ENCODE measurements around the gene ARHGEF7.

The ARHGEF7 gene

DNA sequence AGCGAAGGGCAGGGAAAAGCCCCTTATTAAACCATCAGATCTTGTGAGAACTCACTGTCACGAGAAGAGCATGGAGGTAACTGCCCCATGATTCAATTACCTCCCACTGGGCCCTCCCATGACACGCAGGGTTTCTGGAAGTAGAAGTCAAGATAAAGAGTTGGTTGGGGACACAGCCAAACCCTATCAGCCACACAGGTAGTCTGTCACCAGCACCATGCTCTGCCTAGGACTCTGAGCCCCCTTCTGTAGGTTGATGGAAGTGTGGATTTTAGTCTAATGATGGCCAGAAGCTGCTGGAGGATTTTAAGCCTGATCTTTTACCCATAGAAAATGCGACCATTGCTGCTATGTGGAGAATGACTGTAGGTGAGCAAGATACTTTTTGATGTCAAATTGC is 60.8 kb downstream of the ARHGEF7 start:
- H3K4me1 ChIP-seq (ENCODE audit: insufficient read depth, low read length) = peaks cover 22% of the 10 kb centered on the region
- H3K9ac ChIP-seq (ENCODE audit: low read length) = no peak overlapping the region
- no peak overlapping the region for H3K4me3 ChIP-seq (ENCODE audit: low read depth in 1 of 2, low read length in 2 of 2)
- no peak overlapping the region for H3K27ac ChIP-seq (ENCODE audit: low read depth, low read length)
- no peaks in the 10 kb centered on the region for H3K27me3 ChIP-seq (ENCODE audit: control insufficient read depth in 1 of 2, insufficient read depth in 2 of 2, low read length in 2 of 2)
- peaks cover 6% of the 10 kb centered on the region for H3K36me3 ChIP-seq (ENCODE audit: insufficient read depth, low read length)
- no peaks in the 10 kb centered on the region for H3K9me3 ChIP-seq (ENCODE audit: low read length)

DNA sequence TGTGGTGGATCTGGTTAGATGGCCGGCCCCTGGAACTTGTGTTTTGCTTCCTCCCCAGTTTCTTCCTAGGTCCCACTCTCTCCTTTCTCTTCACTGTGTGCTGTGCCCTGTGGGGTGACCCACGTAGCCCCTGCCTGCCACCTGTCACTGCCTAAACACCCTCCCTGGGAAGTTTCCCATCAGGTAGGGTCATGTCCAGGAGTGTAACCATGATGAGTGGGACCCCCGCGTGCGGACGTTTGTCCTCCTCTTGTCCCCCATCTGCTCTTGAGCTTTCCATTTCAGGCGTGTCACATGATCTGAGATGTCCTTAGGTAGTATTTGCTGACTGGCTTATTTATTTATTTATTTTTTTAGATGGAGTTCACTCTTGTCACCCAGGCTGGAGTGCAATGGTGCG is 61.3 kb downstream of the ARHGEF7 start:
- H3K27ac ChIP-seq (ENCODE audit: low read depth, low read length) = no peak overlapping the region
- no peaks in the 10 kb centered on the region for H3K9me3 ChIP-seq (ENCODE audit: low read length)
- H3K36me3 ChIP-seq (ENCODE audit: insufficient read depth, low read length) = peaks cover 6% of the 10 kb centered on the region
- no peaks in the 10 kb centered on the region for H3K27me3 ChIP-seq (ENCODE audit: control insufficient read depth in 1 of 2, insufficient read depth in 2 of 2, low read length in 2 of 2)
- H3K9ac ChIP-seq (ENCODE audit: low read length) = no peak overlapping the region
- no peak overlapping the region for H3K4me3 ChIP-seq (ENCODE audit: low read depth in 1 of 2, low read length in 2 of 2)
- peaks cover 19% of the 10 kb centered on the region for H3K4me1 ChIP-seq (ENCODE audit: insufficient read depth, low read length)

DNA sequence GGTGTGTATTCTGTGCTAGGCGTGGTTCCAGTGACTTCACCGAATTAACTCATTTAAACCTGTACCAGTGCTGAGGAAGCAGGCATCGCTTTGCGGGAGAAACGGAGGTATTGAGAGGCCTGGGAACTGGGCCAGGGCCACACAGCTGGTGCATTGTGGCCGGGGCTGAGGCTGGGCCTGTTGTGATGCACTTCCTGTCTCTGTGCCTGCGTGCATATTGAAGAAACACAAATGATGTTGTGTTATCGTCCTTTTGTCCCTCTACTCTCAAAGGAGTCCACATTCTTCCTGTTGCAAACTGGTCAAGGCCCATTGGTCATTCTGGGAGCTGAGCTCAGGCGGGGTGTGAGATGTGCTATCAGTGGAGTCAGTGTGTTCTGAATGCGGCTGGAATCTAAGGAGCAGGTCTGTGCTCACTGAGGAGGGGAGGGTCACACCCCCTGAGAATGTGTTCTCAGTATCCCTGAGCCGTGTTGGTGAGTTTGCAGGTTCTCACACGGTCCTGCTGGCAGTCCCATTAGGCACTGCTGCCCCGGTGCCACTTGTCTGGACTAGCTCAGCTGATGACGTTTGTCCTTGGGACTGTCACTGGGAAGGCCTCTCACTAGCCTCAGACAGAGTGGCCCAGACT is 62.1 kb downstream of the ARHGEF7 start:
- Histone ChIP-seq H3K36me3 (ENCODE audit: insufficient read depth, low read length) (peaks cover 6% of the 10 kb centered on the region), H3K4me1 (ENCODE audit: insufficient read depth, low read length) (peaks cover 15% of the 10 kb centered on the region), H3K9ac (ENCODE audit: low read length) (no peak overlapping the region), H3K9me3 (ENCODE audit: low read length) (no peaks in the 10 kb centered on the region), H3K27ac (ENCODE audit: low read depth, low read length) (no peak overlapping the region), H3K4me3 (ENCODE audit: low read depth in 1 of 2, low read length in 2 of 2) (no peak overlapping the region), H3K27me3 (ENCODE audit: control insufficient read depth in 1 of 2, insufficient read depth in 2 of 2, low read length in 2 of 2) (no peaks in the 10 kb centered on the region)

DNA sequence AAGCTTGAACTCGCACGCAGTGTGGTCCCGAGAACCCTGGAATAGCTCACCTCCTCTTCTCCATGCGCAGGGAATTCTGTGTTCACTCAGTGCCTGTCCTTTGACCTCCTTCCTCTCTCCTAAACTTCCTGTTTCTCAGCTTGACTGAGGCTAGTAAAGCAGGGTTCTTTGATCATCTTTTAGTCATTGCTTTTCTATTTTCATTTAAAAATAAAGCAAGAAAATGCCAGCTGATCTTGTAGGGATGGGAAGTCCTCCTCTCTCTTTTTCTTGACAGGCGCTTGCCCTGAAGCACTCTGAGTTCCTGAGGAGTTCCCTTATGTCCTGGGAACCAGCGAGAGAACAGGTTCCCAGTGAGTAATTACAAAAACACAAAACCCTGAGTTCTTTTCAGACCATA is 62.8 kb downstream of the ARHGEF7 start:
- Histone ChIP-seq H3K4me1 (ENCODE audit: insufficient read depth, low read length) (peaks cover 12% of the 10 kb centered on the region), H3K9ac (ENCODE audit: low read length) (no peak overlapping the region), H3K27me3 (ENCODE audit: control insufficient read depth in 1 of 2, insufficient read depth in 2 of 2, low read length in 2 of 2) (no peaks in the 10 kb centered on the region), H3K9me3 (ENCODE audit: low read length) (no peaks in the 10 kb centered on the region), H3K36me3 (ENCODE audit: insufficient read depth, low read length) (peaks cover 6% of the 10 kb centered on the region), H3K27ac (ENCODE audit: low read depth, low read length) (no peak overlapping the region), H3K4me3 (ENCODE audit: low read depth in 1 of 2, low read length in 2 of 2) (no peak overlapping the region)

DNA sequence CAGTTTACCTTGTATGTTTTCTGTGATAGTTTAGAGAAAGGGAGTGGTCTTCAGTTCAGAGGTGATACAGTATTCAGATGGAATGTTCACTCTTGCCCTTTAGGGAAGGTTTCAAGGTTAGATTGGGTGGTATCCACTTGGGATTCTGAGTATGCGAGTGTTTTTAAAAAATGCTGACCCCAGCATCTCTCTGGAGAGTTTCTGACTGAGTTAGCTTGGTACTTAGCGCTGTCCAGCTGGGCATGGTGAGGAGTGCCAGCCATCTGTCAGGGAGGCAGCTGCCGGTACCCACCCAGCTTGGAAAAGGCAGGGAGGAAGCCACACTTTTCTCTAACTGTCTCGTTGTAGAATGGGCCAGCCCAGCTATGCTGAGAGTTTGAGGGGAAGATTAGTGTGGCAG is 63.3 kb downstream of the ARHGEF7 start:
- no peak overlapping the region for H3K9ac ChIP-seq (ENCODE audit: low read length)

GRCh38 chr13:111179908-111180760 is 65.0 kb downstream of the ARHGEF7 start:
- H3K4me1 ChIP-seq (ENCODE audit: insufficient read depth, low read length) = peaks cover 27% of the 10 kb centered on the region
- H3K36me3 ChIP-seq (ENCODE audit: insufficient read depth, low read length) = no peaks in the 10 kb centered on the region
- no peaks in the 10 kb centered on the region for H3K27me3 ChIP-seq (ENCODE audit: control insufficient read depth in 1 of 2, insufficient read depth in 2 of 2, low read length in 2 of 2)
- no peak overlapping the region for H3K27ac ChIP-seq (ENCODE audit: low read depth, low read length)
- no peak overlapping the region for H3K9ac ChIP-seq (ENCODE audit: low read length)
- no peak overlapping the region for H3K4me3 ChIP-seq (ENCODE audit: low read depth in 1 of 2, low read length in 2 of 2)
- H3K9me3 ChIP-seq (ENCODE audit: low read length) = no peaks in the 10 kb centered on the region

More for the DNA sequence above, 63.3 kb downstream of the ARHGEF7 start:
- Histone ChIP-seq H3K36me3 (ENCODE audit: insufficient read depth, low read length) (peaks cover 6% of the 10 kb centered on the region), H3K27ac (ENCODE audit: low read depth, low read length) (no peak overlapping the region), H3K27me3 (ENCODE audit: control insufficient read depth in 1 of 2, insufficient read depth in 2 of 2, low read length in 2 of 2) (no peaks in the 10 kb centered on the region), H3K4me3 (ENCODE audit: low read depth in 1 of 2, low read length in 2 of 2) (no peak overlapping the region), H3K4me1 (ENCODE audit: insufficient read depth, low read length) (peaks cover 12% of the 10 kb centered on the region), H3K9me3 (ENCODE audit: low read length) (no peaks in the 10 kb centered on the region)

DNA sequence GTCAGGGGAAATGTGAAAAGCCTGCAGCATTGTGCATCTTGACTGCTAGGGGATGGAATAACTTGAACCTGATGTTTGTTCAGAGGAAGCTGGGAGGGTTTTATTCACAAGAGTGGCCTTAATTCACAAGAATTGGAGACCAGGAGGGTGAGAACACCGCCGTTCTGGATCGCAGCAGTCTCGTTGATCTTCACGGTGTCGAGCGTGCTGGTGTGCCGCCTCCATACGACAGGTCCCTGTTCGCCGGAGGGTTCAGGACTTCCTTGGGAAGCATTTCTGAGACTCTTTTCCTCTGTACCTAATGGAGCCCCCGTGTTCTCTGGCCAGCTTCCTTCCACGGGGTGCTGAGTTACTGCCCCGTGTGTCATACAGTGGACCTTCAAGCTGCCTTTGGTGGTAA is 66.9 kb downstream of the ARHGEF7 start:
- H3K4me3 ChIP-seq (ENCODE audit: low read depth in 1 of 2, low read length in 2 of 2) = no peak overlapping the region
- H3K36me3 ChIP-seq (ENCODE audit: insufficient read depth, low read length) = no peaks in the 10 kb centered on the region
- H3K27ac ChIP-seq (ENCODE audit: low read depth, low read length) = no peak overlapping the region
- H3K4me1 ChIP-seq (ENCODE audit: insufficient read depth, low read length) = peaks cover 30% of the 10 kb centered on the region
- no peaks in the 10 kb centered on the region for H3K27me3 ChIP-seq (ENCODE audit: control insufficient read depth in 1 of 2, insufficient read depth in 2 of 2, low read length in 2 of 2)
- H3K9ac ChIP-seq (ENCODE audit: low read length) = no peak overlapping the region
- H3K9me3 ChIP-seq (ENCODE audit: low read length) = no peaks in the 10 kb centered on the region

- Histone ChIP-seq H3K4me3 (ENCODE audit: low read depth in 1 of 2, low read length in 2 of 2) (no peak overlapping the region), H3K9me3 (ENCODE audit: low read length) (no peaks in the 10 kb centered on the region), H3K9ac (ENCODE audit: low read length) (no peak overlapping the region), H3K4me1 (ENCODE audit: insufficient read depth, low read length) (peaks cover 28% of the 10 kb centered on the region), H3K27ac (ENCODE audit: low read depth, low read length) (no peak overlapping the region), H3K36me3 (ENCODE audit: insufficient read depth, low read length) (no peaks in the 10 kb centered on the region), H3K27me3 (ENCODE audit: control insufficient read depth in 1 of 2, insufficient read depth in 2 of 2, low read length in 2 of 2) (no peaks in the 10 kb centered on the region)
These were observed 68.1 kb downstream of the ARHGEF7 start for GRCh38 chr13:111183087-111183645.

- no peak overlapping the region for H3K27ac ChIP-seq (ENCODE audit: low read depth, low read length)
- no peak overlapping the region for H3K9ac ChIP-seq (ENCODE audit: low read length)
- peaks cover 36% of the 10 kb centered on the region for H3K4me1 ChIP-seq (ENCODE audit: insufficient read depth, low read length)
These were observed 68.8 kb downstream of the ARHGEF7 start for GRCh38 chr13:111183959-111184358.

DNA sequence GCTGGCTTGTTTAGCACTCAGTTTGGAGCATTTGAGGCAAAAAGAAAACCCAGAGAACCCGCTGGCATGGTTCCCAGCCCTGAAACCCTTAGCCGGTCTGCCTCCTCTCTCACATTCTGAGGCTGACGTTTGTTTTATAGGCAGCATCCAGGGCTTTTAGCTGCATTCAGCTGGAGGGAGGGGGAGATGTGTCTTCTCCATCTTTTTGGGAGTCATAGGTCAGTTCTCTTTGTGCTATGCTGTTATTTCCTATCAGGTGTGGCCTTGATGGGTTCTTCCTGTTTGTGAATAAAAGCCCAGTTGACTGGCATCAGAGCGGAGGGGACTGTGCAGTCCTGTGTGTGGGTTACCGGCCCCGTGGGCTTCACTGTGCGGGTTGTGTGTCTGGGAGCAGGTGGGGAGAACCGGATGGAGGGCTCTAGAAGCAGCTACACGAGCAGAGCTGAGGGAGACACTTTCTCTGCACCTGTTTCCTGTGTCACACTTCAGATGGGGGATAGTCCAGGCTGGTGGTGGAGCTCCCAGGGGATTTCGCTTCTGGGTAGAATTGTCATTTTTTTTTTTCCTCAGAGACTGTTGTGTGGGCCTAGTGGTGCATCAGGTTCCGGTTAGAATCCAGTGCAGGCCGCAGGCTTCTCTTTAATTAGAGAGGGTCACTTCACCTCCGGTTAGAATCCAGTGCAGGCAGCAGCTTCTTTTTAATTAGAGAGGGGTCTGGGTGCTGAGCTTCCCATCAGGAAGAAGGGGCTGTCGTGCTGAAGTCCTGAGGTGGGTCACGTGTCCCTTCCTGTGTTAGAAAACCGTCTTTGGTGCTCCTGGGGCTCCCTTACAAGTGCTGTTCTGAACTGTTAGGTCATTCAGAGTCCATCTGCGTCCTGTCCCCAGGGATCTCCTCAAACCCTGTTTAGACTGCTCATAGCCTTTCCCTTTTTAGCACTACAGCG is 69.6 kb downstream of the ARHGEF7 start:
- Histone ChIP-seq H3K9ac (ENCODE audit: low read length) (no peak overlapping the region), H3K4me1 (ENCODE audit: insufficient read depth, low read length) (peaks cover 39% of the 10 kb centered on the region), H3K27ac (ENCODE audit: low read depth, low read length) (no peak overlapping the region), H3K9me3 (ENCODE audit: low read length) (no peaks in the 10 kb centered on the region), H3K36me3 (ENCODE audit: insufficient read depth, low read length) (no peaks in the 10 kb centered on the region), H3K27me3 (ENCODE audit: control insufficient read depth in 1 of 2, insufficient read depth in 2 of 2, low read length in 2 of 2) (no peaks in the 10 kb centered on the region), H3K4me3 (ENCODE audit: low read depth in 1 of 2, low read length in 2 of 2) (no peak overlapping the region)

More at GRCh38 chr13:111183959-111184358, 68.8 kb downstream of the ARHGEF7 start:
- Histone ChIP-seq H3K27me3 (ENCODE audit: control insufficient read depth in 1 of 2, insufficient read depth in 2 of 2, low read length in 2 of 2) (no peaks in the 10 kb centered on the region), H3K36me3 (ENCODE audit: insufficient read depth, low read length) (no peaks in the 10 kb centered on the region), H3K4me3 (ENCODE audit: low read depth in 1 of 2, low read length in 2 of 2) (no peak overlapping the region), H3K9me3 (ENCODE audit: low read length) (no peaks in the 10 kb centered on the region)

All from muscle layer of colon (tissue), 2 donors.